Measurements from ENCODE around the gene PRKCB.
"Not testable (repeated sequence)": the region's sequence is repeated elsewhere in the genome, so short reads cannot be mapped to it uniquely, and the experiment has no call there.

Gene PRKCB

GRCh38 chr16:24188021-24188542, 352.3 kb downstream of the PRKCB start:
- no peak for DNase-seq

GRCh38 chr16:24188751-24189318, 353.1 kb downstream of the PRKCB start:
- no peak for DNase-seq

GRCh38 chr16:24189941-24190340, 354.2 kb downstream of the PRKCB start:
- no peak for DNase-seq

- DNase-seq: no peak
Measured at GRCh38 chr16:24191876-24192402, 356.2 kb downstream of the PRKCB start.

GRCh38 chr16:24195221-24195620, 359.4 kb downstream of the PRKCB start:
- no peak for DNase-seq

GRCh38 chr16:24198807-24199533, 363.2 kb downstream of the PRKCB start:
- DNase-seq: no peak

GRCh38 chr16:24203675-24204074, 367.9 kb downstream of the PRKCB start:
- DNase-seq: no peak

- DNase-seq: no peak
Measured at GRCh38 chr16:24204150-24204665, 368.4 kb downstream of the PRKCB start.

GRCh38 chr16:24206926-24207325, 371.1 kb downstream of the PRKCB start:
- DNase-seq: no peak

GRCh38 chr16:24208710-24209109, 372.9 kb downstream of the PRKCB start:
- DNase-seq: peak in 12 of 14 donors; percentile 5 to 76 (median 50)

GRCh38 chr16:24214992-24215391, 379.2 kb downstream of the PRKCB start:
- DNase-seq: no peak

GRCh38 chr16:24216961-24217360, 381.2 kb downstream of the PRKCB start:
- no peak for DNase-seq

GRCh38 chr16:24217461-24217860, 381.7 kb downstream of the PRKCB start:
- no peak for DNase-seq

- no peak for DNase-seq
Measured at GRCh38 chr16:24218299-24218698, 382.5 kb downstream of the PRKCB start.

- DNase-seq: no peak
Measured at GRCh38 chr16:24221219-24221618, 385.4 kb downstream of the PRKCB start.

GRCh38 chr16:24228514-24228913, 392.7 kb downstream of the PRKCB start:
- DNase-seq: no peak

GRCh38 chr16:24232936-24233335, 397.2 kb downstream of the PRKCB start:
- no peak for DNase-seq

GRCh38 chr16:24234737-24235136, 399.0 kb downstream of the PRKCB start:
- DNase-seq: no peak

- DNase-seq: no peak
Measured at GRCh38 chr16:24235806-24236205, 400.0 kb downstream of the PRKCB start.

GRCh38 chr16:24238846-24239245, 403.1 kb downstream of the PRKCB start:
- not testable (repeated sequence) for DNase-seq

GRCh38 chr16:24246911-24247607, 411.3 kb downstream of the PRKCB start:
- DNase-seq: no peak

- DNase-seq: peak in 5 of 14 donors; percentile 3 to 24 (median 14)
Measured at GRCh38 chr16:24253192-24253591, 417.4 kb downstream of the PRKCB start.

Measured in C1 segment of cervical spinal cord (tissue), 14 donors.